Hair follicular keratinocyte (primary cell): ENCODE data around the gene C5orf15. TPM values are rescaled to one million over a fixed set of nuclear protein-coding genes. Genes with fewer than 3 reads are reported as not detected.

Experiments used
- total RNA-seq: library from RNA; depleted of rRNA; stranded (reverse); fragments of >200 nt; gene quantifications from 2 replicates; pipeline ENCODE4 v1.2.3, GENCODE V29; 2015

The C5orf15 gene
- 50.7 and 58.6 TPM in 2 replicates for total RNA-seq

GRCh38 chr5:133968204-133968980 lies at the start of gene C5orf15:
TSS of gene C5orf15 (minus strand) at chr5:133968625. CDS start at chr5:133968584, 41 bp downstream.

GRCh38 chr5:134004626-134005416 lies 36.4 kb upstream of the C5orf15 start, which contains the start of gene VDAC1:
TSS of gene VDAC1 (minus strand) at chr5:134004975. CDS start at chr5:133993012, 11,963 bp downstream.

Other genes with a start within 250 kb of the C5orf15 start
- 340 and 391 TPM in 2 replicates for gene VDAC1, start 36.4 kb upstream of the C5orf15 start, total RNA-seq
- gene TCF7, start 146.1 kb upstream of the C5orf15 start, total RNA-seq: 2.2 and 3.4 TPM in 2 replicates
- gene SKP1, start 208.3 kb upstream of the C5orf15 start, total RNA-seq: 187 and 222 TPM in 2 replicates